DMS53 (cell line): ENCODE results near the gene SNCB.
A peak's percentile ranks its signal among the peaks of the same experiment; 100 is the strongest.

Experiments used
- DNase-seq: peaks from one replicate; lab custom pipeline; 2025; lab: John Stamatoyannopoulos, UW

SNCB gene

GRCh38 chr5:176629853-176630680, at the start of gene SNCB, which contains the start of gene EIF4E1B:
Gene SNCB, minus strand, starts transcription at chr5:176630534. Its CDS starts 880 bp downstream, at chr5:176629654.
Gene EIF4E1B, plus strand, starts transcription at chr5:176630675. Its CDS starts 12,113 bp downstream, at chr5:176642788.
- peak; percentile 85 for DNase-seq

DNA sequence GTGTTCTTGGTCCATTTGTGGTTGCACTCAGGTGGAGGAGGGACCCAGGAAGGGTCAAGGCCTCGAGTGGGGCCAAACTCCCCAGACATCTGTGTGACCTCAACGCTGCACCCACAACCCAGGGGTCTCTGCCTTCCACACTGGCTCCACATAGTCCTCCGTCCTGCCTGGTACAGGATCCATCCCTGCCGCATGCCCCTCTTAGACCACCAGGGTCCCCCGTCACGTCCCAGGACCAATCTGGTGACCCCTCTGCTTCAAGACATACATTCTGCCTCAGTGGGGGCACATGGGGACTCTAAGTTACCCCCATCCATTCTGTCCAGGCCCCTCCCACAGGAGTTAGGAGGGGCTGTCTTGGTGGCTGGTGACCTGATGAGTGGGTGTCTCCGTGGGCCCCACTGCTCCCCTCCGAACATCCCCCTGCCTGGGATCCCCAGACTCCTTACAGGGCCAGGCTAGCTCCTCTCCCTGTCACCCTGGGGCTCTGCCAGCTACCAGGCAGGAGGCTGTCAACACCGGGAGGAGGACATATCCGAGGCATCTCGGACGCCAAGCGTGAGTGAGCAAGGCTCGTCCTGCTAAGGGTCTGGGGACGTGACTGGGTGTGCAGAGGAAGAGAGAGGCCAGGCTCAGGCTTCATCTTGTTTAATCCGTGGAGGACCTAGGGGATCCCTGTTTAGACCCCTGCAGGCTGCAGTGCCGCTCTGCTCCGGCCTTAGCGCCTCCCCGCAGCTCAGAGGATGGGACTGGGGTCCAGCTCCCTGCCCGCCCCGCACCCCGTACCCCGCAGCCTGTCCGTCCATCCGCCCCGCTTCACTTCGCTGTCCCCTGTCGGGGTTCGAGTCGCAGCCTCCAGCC, 49.3 kb upstream of the SNCB start:
- DNase-seq: no peak

- no peak for DNase-seq
Observed at GRCh38 chr5:176678584-176678983, 48.2 kb upstream of the SNCB start.

DNA sequence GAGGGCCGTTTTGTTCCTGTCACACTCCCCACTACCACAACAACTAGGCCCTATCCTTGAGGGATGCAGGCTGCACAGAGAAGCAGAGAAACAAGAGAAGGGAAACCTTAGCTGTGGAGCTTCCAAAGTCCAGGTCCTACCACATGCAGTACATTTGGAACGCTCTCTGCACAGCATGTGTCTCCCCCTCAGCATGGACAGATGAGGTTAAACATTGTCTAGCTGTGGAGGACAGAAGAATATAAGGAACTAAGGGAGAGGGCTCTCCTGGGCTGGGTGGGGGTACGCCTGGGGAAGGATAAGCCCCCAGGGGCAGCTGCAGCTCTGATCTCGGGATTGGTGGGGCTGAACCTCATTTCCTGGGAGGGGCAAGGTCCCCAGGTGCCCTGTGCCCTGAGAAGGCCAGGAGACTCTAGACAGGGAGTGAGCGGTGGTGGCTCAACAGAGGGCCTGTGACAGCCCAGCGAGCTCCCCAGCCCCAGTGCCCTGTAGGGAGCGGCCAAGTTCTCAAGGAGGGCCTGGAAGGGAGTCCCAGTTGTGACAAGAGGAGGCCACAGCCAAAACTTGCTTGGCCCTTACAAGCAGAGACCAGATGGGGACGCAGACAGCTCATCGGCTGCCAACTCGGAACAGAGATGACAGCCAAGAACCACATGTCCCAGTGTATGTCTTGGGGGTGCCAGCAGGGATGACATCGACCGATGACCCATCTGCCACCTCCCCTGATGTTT, 47.0 kb upstream of the SNCB start:
- DNase-seq: no peak

DNA sequence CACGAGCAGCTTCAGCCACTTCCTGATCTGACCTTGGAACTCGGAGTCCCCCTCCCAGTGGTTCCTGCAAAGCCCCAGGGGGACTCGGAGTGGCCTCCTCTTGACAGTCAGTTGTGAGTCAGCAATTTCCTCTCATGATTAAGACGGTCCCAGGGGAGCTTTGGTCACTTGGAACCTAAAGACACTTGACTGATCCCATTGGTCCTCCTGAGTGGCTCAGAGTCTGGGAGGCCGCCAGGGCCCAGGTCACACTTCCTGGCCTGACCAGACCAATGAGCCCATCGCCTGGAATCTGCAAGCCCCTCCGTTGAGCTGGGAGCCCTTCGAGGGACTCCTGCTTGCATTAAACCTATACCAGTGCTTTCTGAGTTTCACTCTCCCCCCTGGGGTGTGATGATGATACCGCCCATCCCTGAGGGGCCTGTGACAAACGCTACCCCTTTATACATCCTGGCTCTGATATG, 46.1 kb upstream of the SNCB start:
- DNase-seq: no peak

- peak; percentile 51 for DNase-seq
Observed at GRCh38 chr5:176675676-176676360, 45.5 kb upstream of the SNCB start.

DNA sequence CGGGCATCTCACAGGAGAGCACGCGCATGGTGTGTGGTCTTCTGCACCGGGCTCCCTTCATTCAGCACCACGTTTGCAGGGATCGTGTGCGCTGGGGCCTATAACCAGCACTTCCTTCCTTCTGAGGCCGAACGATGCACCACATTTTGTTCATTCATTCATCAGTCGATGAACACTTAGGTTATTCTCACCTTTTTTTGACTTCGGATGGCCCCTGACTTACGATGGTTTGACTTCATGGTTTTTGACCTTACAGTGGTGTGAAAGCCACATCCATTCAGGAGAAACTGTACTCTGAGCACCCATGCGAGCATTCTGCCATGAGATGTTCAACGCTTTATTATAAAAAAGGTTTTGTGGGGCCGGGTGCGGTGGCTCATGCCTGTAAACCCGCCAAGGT, 44.5 kb upstream of the SNCB start:
- no peak for DNase-seq

- no peak for DNase-seq
Observed at GRCh38 chr5:176673651-176674583, 43.6 kb upstream of the SNCB start.

- DNase-seq: no peak
Observed at GRCh38 chr5:176671890-176672747, 41.8 kb upstream of the SNCB start.

GRCh38 chr5:176671399-176671798, 41.1 kb upstream of the SNCB start:
- no peak for DNase-seq

DNA sequence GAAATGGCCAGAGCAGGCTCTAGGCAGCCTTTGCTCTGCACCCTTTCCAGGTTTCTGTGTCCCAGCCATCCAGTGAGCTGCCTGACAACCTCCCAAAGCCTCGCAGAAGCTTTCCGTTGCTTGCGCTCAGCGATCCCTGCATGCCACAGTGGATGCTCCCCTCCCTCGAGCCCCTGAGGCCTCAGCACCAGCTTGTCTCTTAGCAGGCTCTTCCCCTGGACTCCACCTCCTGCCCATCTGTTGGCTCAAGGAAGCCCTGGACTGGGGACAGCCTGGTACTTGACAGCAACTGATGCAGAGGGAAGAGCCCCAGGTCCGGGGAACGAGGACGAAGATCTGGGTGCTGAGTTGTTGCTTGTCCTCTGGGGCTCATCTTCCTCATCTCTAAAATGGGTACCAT, 40.1 kb upstream of the SNCB start:
- no peak for DNase-seq

GRCh38 chr5:176667637-176668036, 37.3 kb upstream of the SNCB start:
- no peak for DNase-seq

DNA sequence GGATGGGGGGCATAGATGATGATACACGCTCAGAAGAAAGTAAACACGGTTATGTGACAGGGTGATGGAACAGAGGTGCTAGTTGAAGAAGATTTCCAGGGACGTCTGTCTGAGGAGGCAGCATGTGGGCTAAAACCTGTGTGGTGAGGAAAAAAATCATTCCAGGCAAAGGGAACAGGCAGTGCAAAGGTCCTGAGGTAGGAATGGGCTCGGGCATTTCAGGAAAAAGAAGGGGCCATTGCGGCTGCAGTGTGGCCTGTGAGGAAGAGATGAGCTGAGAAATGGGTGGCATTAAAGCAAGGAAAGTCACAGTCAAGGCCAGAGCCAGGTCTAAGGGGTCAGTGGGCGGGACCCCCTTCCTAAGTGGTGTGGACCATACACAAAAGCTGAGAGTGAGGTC, 35.2 kb upstream of the SNCB start:
- DNase-seq: no peak

GRCh38 chr5:176664886-176665285, 34.6 kb upstream of the SNCB start:
- DNase-seq: no peak

- DNase-seq: no peak
Observed at GRCh38 chr5:176664479-176664878, 34.1 kb upstream of the SNCB start.

- no peak for DNase-seq
Observed at GRCh38 chr5:176663566-176663965, 33.2 kb upstream of the SNCB start.

DNA sequence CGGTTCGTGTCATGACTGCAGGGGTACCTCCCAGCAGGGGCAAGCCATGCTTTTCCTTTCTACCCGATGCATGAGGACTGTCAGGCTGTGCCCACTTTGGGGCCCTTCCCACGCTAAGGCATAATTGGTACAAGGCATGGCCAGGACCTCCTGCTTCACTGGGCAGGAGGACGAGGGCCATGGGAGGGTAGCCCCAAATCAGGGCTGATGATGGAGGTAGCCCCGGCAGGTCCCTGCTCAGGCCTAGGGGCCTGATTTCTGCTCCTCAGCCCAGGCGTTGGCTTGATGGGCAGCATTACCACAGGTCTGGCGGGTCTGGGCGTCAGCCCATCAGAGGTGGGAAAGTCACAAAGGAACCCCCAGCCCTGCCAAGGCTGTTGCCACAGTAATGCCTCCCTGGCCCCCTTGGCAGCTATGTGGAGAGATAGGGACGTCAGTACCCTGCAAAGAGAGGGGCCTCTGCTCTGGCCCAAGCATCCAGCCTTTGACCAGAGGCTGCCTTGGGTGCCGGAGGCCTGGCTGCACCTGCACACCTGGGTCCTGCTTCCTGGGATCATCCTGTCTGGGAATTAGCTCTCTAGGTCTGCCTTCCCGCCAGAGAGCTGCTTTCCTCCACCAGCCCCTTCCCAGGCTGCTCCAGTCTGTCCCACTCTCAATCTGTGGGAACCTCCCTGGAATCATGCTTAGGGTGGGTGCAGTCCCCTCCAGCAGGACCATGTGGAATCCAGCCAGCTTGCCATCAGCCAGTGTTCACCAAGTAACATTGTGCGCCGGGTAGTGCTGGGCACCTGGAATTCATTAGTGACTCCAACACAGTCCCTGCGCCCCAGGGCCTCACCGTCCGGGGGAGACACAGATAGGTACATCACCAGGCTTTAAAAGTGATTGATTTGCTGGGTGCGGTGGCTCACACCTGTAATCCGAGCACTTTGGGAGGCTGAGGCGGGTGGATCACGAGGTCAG, 32.3 kb upstream of the SNCB start:
- DNase-seq: no peak

- peak; percentile 49 for DNase-seq
Observed at GRCh38 chr5:176661676-176662075, 31.3 kb upstream of the SNCB start.
